H1 (cell line): ENCODE data around the gene DLG4. TPM values are rescaled to one million over a fixed set of nuclear protein-coding genes. Genes with fewer than 3 reads are reported as not detected.

Experiments used
- CTCF ChIA-PET: fragments of 300-600 bp; sonication (Branson Sonifier 250); formaldehyde crosslinking; loops from one replicate; lab custom pipeline; 2021; ENCODE audit not compliant: partially characterized antibody; lab: Charles Lee
- POLR2A ChIA-PET: fragments of 300-600 bp; sonication (Branson Sonifier 250); formaldehyde crosslinking; loops from one replicate; lab custom pipeline; 2021; ENCODE audit warnings: inconsistent platforms; ENCODE audit not compliant: partially characterized antibody; lab: Charles Lee
- DNase-seq, 2 experiments: peaks; one replicate each; pipeline versions ENCODE4 v3.0.0 to v3.0.0-alpha.2; 2010 to 2022; ENCODE audit warnings: low spot score in 2 of 2, low read depth in 1 of 2, mixed read lengths in 1 of 2
- FAIRE-seq: peaks from 2 replicates; lab custom pipeline; 2011; peaks lifted over from hg19 to GRCh38; lab: Jason Lieb, UNC
- H2AFZ ChIP-seq: 2 replicates; pipeline ENCODE4 v1.8.1; 2012; ENCODE audit warnings: low read length, inconsistent platforms
- H2AK5ac ChIP-seq: 2 replicates; pipeline ENCODE4 v1.6.1; 2013; ENCODE audit warnings: low read depth, low read length
- H2BK120ac ChIP-seq: replicated peaks from 2 replicates; pipeline ENCODE3; 2013; ENCODE audit warnings: low read depth, low read length, inconsistent platforms
- H2BK12ac ChIP-seq: 2 replicates; pipeline ENCODE4 v1.6.1; 2013; ENCODE audit warnings: low read depth, low read length
- H2BK15ac ChIP-seq: 2 replicates; pipeline ENCODE4 v1.6.1; 2013; ENCODE audit warnings: low read length
- H2BK20ac ChIP-seq: 2 replicates; pipeline ENCODE4 v1.6.1; 2013; ENCODE audit warnings: low read length
- H2BK5ac ChIP-seq: 2 replicates; pipeline ENCODE4 v1.6.1; 2013; ENCODE audit warnings: low read depth, low read length
- H3K14ac ChIP-seq: 2 replicates; pipeline ENCODE4 v1.6.1; 2013; ENCODE audit warnings: inconsistent platforms; ENCODE audit not compliant: insufficient read length
- H3K18ac ChIP-seq: 2 replicates; pipeline ENCODE4 v1.6.1; 2013; ENCODE audit warnings: low read length; ENCODE audit errors: extremely low read depth
- H3K23ac ChIP-seq: 2 replicates; pipeline ENCODE4 v1.6.1; 2013; ENCODE audit warnings: inconsistent platforms; ENCODE audit not compliant: insufficient read length
- H3K23me2 ChIP-seq: 2 replicates; pipeline ENCODE4 v1.6.1; 2013; ENCODE audit warnings: low read depth, low read length
- H3K27ac ChIP-seq: 2 replicates; pipeline ENCODE4 v1.6.1; 2011; ENCODE audit warnings: low read depth, low read length, inconsistent platforms
- H3K27me3 ChIP-seq, 4 experiments: replicated peaks in 1 of 4; 1 replicate in 1 of 4; 2 replicates in 3 of 4; pipeline versions ENCODE4 v1.6.1 to v1.8.1; 2011 to 2013; ENCODE audit warnings: low read length in 3 of 4, mild to moderate bottlenecking in 3 of 4, inconsistent platforms in 2 of 4, mixed read lengths in 2 of 4, moderate library complexity in 1 of 4; ENCODE audit not compliant: control insufficient read depth in 3 of 4, insufficient read depth in 3 of 4; ENCODE audit errors: extremely low read depth in 1 of 4
- H3K36me3 ChIP-seq, 4 experiments: 2 replicates each; pipeline versions ENCODE4 v1.6.1 to v1.8.1; 2011 to 2013; ENCODE audit warnings: mild to moderate bottlenecking in 4 of 4, low read length in 3 of 4, moderate library complexity in 2 of 4, control low read depth in 1 of 4, inconsistent platforms in 1 of 4; ENCODE audit not compliant: insufficient read depth in 4 of 4, control insufficient read depth in 2 of 4
- H3K4ac ChIP-seq: replicated peaks from 2 replicates; pipeline ENCODE3; 2013; ENCODE audit warnings: low read length, low read depth, mixed read lengths, inconsistent platforms; ENCODE audit not compliant: insufficient read length
- H3K4me1 ChIP-seq, 4 experiments: replicated peaks in 1 of 4; 1 replicate in 1 of 4; 2 replicates in 3 of 4; pipeline versions ENCODE4 v1.6.1 to v1.8.1; 2011 to 2013; ENCODE audit warnings: low read length in 3 of 4, inconsistent platforms in 2 of 4, mixed read lengths in 1 of 4; ENCODE audit not compliant: insufficient read depth in 4 of 4, control insufficient read depth in 3 of 4
- H3K4me2 ChIP-seq, 2 experiments: 2 replicates each; pipeline versions ENCODE4 v1.6.1 to v1.8.1; 2011 to 2013; ENCODE audit warnings: low read depth in 2 of 2, low read length in 2 of 2, control low read depth in 1 of 2, inconsistent platforms in 1 of 2, mild to moderate bottlenecking in 1 of 2; ENCODE audit not compliant: insufficient read depth in 1 of 2
- H3K4me3 ChIP-seq, 4 experiments: fragments of 200-600, 300-600 bp in 1 of 4; sonication (generic), shearing (Covaris generic), sonication (Bioruptor Twin) in 1 of 4; 2 replicates each; pipeline versions ENCODE4 v1.5.1 to v1.8.1; 2011 to 2016; ENCODE audit warnings: low read length in 4 of 4, low read depth in 3 of 4, control low read depth in 2 of 4, inconsistent platforms in 2 of 4, mild to moderate bottlenecking in 2 of 4, mixed read lengths in 1 of 4, moderate library complexity in 1 of 4; ENCODE audit not compliant: insufficient read depth in 2 of 4; ENCODE audit errors: extremely low read depth in 1 of 4
- H3K56ac ChIP-seq: replicated peaks from 2 replicates; pipeline ENCODE3; 2013; ENCODE audit warnings: low read depth, mild to moderate bottlenecking, mixed read lengths, low read length, inconsistent platforms; ENCODE audit not compliant: insufficient read length
- H3K79me1 ChIP-seq: 2 replicates; pipeline ENCODE4 v1.6.1; 2013; ENCODE audit warnings: low read depth, low read length, control low read depth
- H3K79me2 ChIP-seq, 2 experiments: 2 replicates each; pipeline versions ENCODE4 v1.6.1 to v1.8.1; 2012 to 2013; ENCODE audit warnings: low read length in 2 of 2, mild to moderate bottlenecking in 2 of 2, inconsistent platforms in 1 of 2; ENCODE audit not compliant: insufficient read depth in 2 of 2, control insufficient read depth in 1 of 2
- H3K9ac ChIP-seq, 4 experiments: replicated peaks in 1 of 4; 1 replicate in 1 of 4; 2 replicates in 3 of 4; pipeline versions ENCODE4 v1.6.1 to v1.8.1; 2011 to 2013; ENCODE audit warnings: low read depth in 3 of 4, low read length in 3 of 4, control low read depth in 2 of 4, mild to moderate bottlenecking in 2 of 4, moderate library complexity in 2 of 4, inconsistent platforms in 1 of 4; ENCODE audit errors: extremely low read depth in 1 of 4
- H3K9me3 ChIP-seq, 2 experiments: 2 replicates each; pipeline versions ENCODE4 v1.6.1 to v1.8.1; 2012 to 2013; ENCODE audit warnings: mild to moderate bottlenecking in 2 of 2, moderate library complexity in 2 of 2, control low read depth in 1 of 2, inconsistent platforms in 1 of 2, low read depth in 1 of 2, low read length in 1 of 2, mixed read lengths in 1 of 2; ENCODE audit not compliant: insufficient read depth in 2 of 2
- H4K20me1 ChIP-seq, 2 experiments: replicated peaks in 1 of 2; 2 replicates each; pipeline versions ENCODE3 to v1.8.1; 2011 to 2013; ENCODE audit warnings: inconsistent platforms in 2 of 2, low read length in 2 of 2, mild to moderate bottlenecking in 1 of 2; ENCODE audit not compliant: insufficient read depth in 2 of 2, control insufficient read depth in 1 of 2
- H4K5ac ChIP-seq: 2 replicates; pipeline ENCODE4 v1.6.1; 2013; ENCODE audit warnings: low read length, low read depth, mixed read lengths, inconsistent platforms; ENCODE audit not compliant: insufficient read length
- H4K8ac ChIP-seq: 2 replicates; pipeline ENCODE4 v1.8.0; 2013; ENCODE audit warnings: mild to moderate bottlenecking, moderate library complexity, low read length, inconsistent platforms; ENCODE audit not compliant: insufficient read depth; ENCODE audit errors: extremely low read depth
- H4K91ac ChIP-seq: replicated peaks from 2 replicates; pipeline ENCODE3; 2013; ENCODE audit warnings: low read length, mixed read lengths, inconsistent platforms; ENCODE audit not compliant: insufficient read length
- BCL11A ChIP-seq, 2 experiments: IDR thresholded peaks; one replicate each; pipeline ENCODE4 v1.6.1; 2011; ENCODE audit warnings: low read depth in 2 of 2, low read length in 2 of 2, mild to moderate bottlenecking in 2 of 2
- BRCA1 ChIP-seq: IDR thresholded peaks from 2 replicates; pipeline ENCODE4 v1.6.1; 2012; ENCODE audit warnings: low read depth, low read length, improper control_type of control experiment
- CBX5 ChIP-seq: fragments of 300-800, 300-1000 bp; sonication (generic); IDR thresholded peaks from 2 replicates; pipeline ENCODE4 v1.7.1; 2016; ENCODE audit warnings: antibody characterized with exemption, low read length, low read depth
- CREB1 ChIP-seq: IDR thresholded peaks from 2 replicates; pipeline ENCODE4 v1.6.1; 2012; ENCODE audit warnings: inconsistent platforms
- JUN ChIP-seq: IDR thresholded peaks from 2 replicates; pipeline ENCODE4 v1.6.1; 2011; ENCODE audit warnings: low read depth, mild to moderate bottlenecking, improper control_type of control experiment, low read length
- KDM1A ChIP-seq: fragments of 200-600, 300-600 bp; sonication (generic); IDR thresholded peaks from 2 replicates; pipeline ENCODE4 v1.7.1; 2016; ENCODE audit warnings: mild to moderate bottlenecking, low read length, borderline replicate concordance
- NRF1 ChIP-seq: IDR thresholded peaks from 2 replicates; pipeline ENCODE4 v1.6.1; 2011; ENCODE audit warnings: mild to moderate bottlenecking, low read depth, low read length, improper control_type of control experiment
- RFX5 ChIP-seq: IDR thresholded peaks from 2 replicates; pipeline ENCODE4 v1.6.1; 2011; ENCODE audit warnings: low read depth, low read length, improper control_type of control experiment, borderline replicate concordance
- RNF2 ChIP-seq: fragments of 200-900, 300-1000 bp; sonication (generic); IDR thresholded peaks from 2 replicates; pipeline ENCODE4 v1.7.1; 2016; ENCODE audit warnings: borderline replicate concordance, low read depth, mild to moderate bottlenecking, antibody characterized with exemption, low read length; ENCODE audit not compliant: poor library complexity, severe bottlenecking; ENCODE audit errors: missing control alignments
- SAP30 ChIP-seq: fragments of 300-600 bp; sonication (generic); IDR thresholded peaks from 2 replicates; pipeline ENCODE4 v1.7.1; 2012; ENCODE audit warnings: low read length, moderate library complexity, mild to moderate bottlenecking, inconsistent platforms; ENCODE audit not compliant: insufficient read depth, insufficient replicate concordance
- TAF7 ChIP-seq: optimal IDR thresholded peaks from 2 replicates; pipeline ENCODE3; 2011; ENCODE audit warnings: low read depth, mild to moderate bottlenecking, inconsistent platforms, low read length, moderate library complexity, borderline replicate concordance
- whole genome bisulfite sequencing, 2 experiments: shearing (Covaris generic) in 1 of 2; methylation state at CpG; one replicate each; pipeline versions ENCODE4 v1.1.6 to v1.1.7; 2013 to 2015; ENCODE audit warnings: low lambda C conversion rate in 2 of 2, mixed read lengths in 2 of 2, inconsistent platforms in 1 of 2, low coverage in 1 of 2, missing lambda C conversion rate in 1 of 2; ENCODE audit not compliant: insufficient replicate concordance in 2 of 2, insufficient coverage in 1 of 2, insufficient read length in 1 of 2; ENCODE audit errors: extremely low coverage in 1 of 2, missing lambda C conversion rate in 1 of 2; 5-methylcytosine and 5-hydroxymethylcytosine counted together
- polyA plus RNA-seq, 7 experiments: library from polyadenylated mRNA; depleted of rRNA in 3 of 7; stranded (reverse) in 5 of 7; unstranded in 2 of 7; fragments of >200 nt in 5 of 7; fragments of 200-250 nt in 2 of 7; gene quantifications; 1 replicate in 5 of 7; 2 replicates in 1 of 7; 4 replicates in 1 of 7; pipeline versions ENCODE4 v1.2.1 to v1.2.3, GENCODE V29; 2011 to 2013; ENCODE audit warnings: missing spikeins in 2 of 7, mixed read lengths in 2 of 7
- total RNA-seq: library from RNA; stranded (reverse); fragmentation: NEBNext Ultra II Directional; extraction: Animal tissue kit (Norgen Biotek cat#: 25700); gene quantifications from 2 replicates; pipeline ENCODE4 v1.2.1, GENCODE V29; 2021
- TF ChIP-seq, protein P1 (sequence below): IDR thresholded peaks from 2 replicates; pipeline ENCODE4 v1.6.1; 2011; ENCODE audit warnings: low read depth, mild to moderate bottlenecking, low read length; ENCODE audit not compliant: insufficient read depth

Gene DLG4
- total and polyA plus RNA-seq, 2 of the 8 experiments (the other 6 are each of a cell fraction or from before 2014, with no cell fraction given), result 18.9 to 45.9 TPM

DNA sequence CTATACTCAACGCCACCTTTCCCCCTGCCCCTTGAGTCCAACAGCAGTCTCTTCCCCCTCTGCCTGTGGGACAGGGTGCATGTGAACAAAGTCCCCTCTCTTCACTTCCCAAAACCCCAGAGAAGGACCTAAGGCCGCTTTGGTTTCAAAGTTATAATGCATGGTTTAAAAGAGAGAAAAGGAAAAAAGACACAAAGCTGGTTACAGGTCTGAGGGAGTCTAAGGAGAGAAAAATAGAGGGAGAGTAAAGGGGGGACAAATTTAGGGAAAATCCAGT, 23.8 kb upstream of the DLG4 start:
- Histone ChIP-seq H3K18ac (no peak overlapping the region), H2AK5ac (peak overlapping the region; percentile 45; the same call in 1 of the 2 replicates), H3K27ac (no peak overlapping the region), H2BK15ac (no peak overlapping the region), H3K56ac (no peak overlapping the region), H3K23ac (no peak overlapping the region), H3K27me3 (no peaks in the 10 kb centered on the region), H3K9ac (peak overlapping the region in 3 of 4 experiments; percentile 42 to 94 (median 85); a peak in 4 of 7 replicates), H2BK120ac (no peak overlapping the region), H3K4me3 (peak overlapping the region; percentile 73 to 90 (median 84); a peak in 7 of 8 replicates), H4K91ac (no peak overlapping the region), H3K4me1 (peaks cover 5 to 13% (median 6%) of the 10 kb centered on the region in 4 experiments; a peak in 6 of 7 replicates), H2BK20ac (no peak overlapping the region), H2AFZ (no peak overlapping the region), H3K79me2 (peaks cover 0 to 43% of the 10 kb centered on the region in 2 experiments; a peak in 2 of 4 replicates), H3K79me1 (peaks cover 4% of the 10 kb centered on the region; the same call in 1 of the 2 replicates), H3K4ac (peak overlapping the region; percentile 57), H4K8ac (no peak overlapping the region; the same call in 1 of the 2 replicates), H3K14ac (no peak overlapping the region), H4K5ac (no peak overlapping the region), H3K36me3 (peaks cover 9 to 39% (median 23%) of the 10 kb centered on the region in 4 experiments; a peak in 6 of 8 replicates), H2BK12ac (no peak overlapping the region), H3K23me2 (peaks cover 18% of the 10 kb centered on the region), H3K9me3 (no peaks in the 10 kb centered on the region), H4K20me1 (peaks cover 0 to 2% of the 10 kb centered on the region in 2 experiments), H3K4me2 (peak overlapping the region; percentile 92 to 93), H2BK5ac (peak overlapping the region; percentile 61; the same call in 1 of the 2 replicates)
- POLR2A ChIA-PET, result interaction anchor here (1.2 to 19.7 kb wide), 12 partner anchors 5 to 345 kb away, joined by 3 to 386 read pairs (median 12); partner anchors contain the start of genes ACADVL, CLDN7, CTDNEP1 and DLG4
- 70% methylated on average over 2 of the region's 2 CpGs; no CpG with 5 or more reads in 1 of the 2 experiments for WGBS, 2 experiments
- DNase-seq, result no peak
- CTCF ChIA-PET, result interaction anchor here (0.8 to 4.1 kb wide), 3 partner anchors 11 to 106 kb away, joined by 3 to 27 read pairs (median 3); partner anchors contain the start of gene ACADVL
- FAIRE-seq, result no peak
- TF ChIP-seq BRCA1 (no peak), JUN (no peak), CBX5 (no peak), KDM1A (no peak), BCL11A (IDR thresholded peaks at IDR 0.05; ENCODE audit: low read depth in 2 of 2, low read length in 2 of 2) (no peak), SAP30 (no peak), CREB1 (no peak), RNF2 (no peak), NRF1 (no peak), TAF7 (no peak), RFX5 (no peak)
- TF ChIP-seq, protein P1, sequence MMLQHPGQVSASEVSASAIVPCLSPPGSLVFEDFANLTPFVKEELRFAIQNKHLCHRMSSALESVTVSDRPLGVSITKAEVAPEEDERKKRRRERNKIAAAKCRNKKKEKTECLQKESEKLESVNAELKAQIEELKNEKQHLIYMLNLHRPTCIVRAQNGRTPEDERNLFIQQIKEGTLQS, result no peak
